Type B pancreatic cell (in vitro differentiated cells): ENCODE measurements around the gene METTL24. TPM values are rescaled to one million over a fixed set of nuclear protein-coding genes. Genes with fewer than 3 reads are reported as not detected.

Source experiments
- DNase-seq: peaks from one replicate; pipeline ENCODE4 v3.0.0; 2021; ENCODE audit warnings: mixed read lengths; ENCODE audit not compliant: unreplicated experiment; ENCODE audit errors: extremely low spot score
- H3K27ac Mint-ChIP-seq: 2 replicates; pipeline ENCODE4 v1.8.0; 2021; ENCODE audit warnings: mild to moderate bottlenecking, mixed read lengths
- H3K27me3 Mint-ChIP-seq: 2 replicates; pipeline ENCODE4 v1.8.0; 2021; ENCODE audit warnings: mixed read lengths
- H3K36me3 Mint-ChIP-seq: 2 replicates; pipeline ENCODE4 v1.8.0; 2021; ENCODE audit warnings: mixed read lengths
- H3K4me1 Mint-ChIP-seq: one replicate; pipeline ENCODE4 v1.8.0; 2021; ENCODE audit warnings: mixed read lengths; ENCODE audit not compliant: unreplicated experiment
- H3K4me3 Mint-ChIP-seq: 2 replicates; pipeline ENCODE4 v1.8.0; 2021; ENCODE audit warnings: mild to moderate bottlenecking, mixed read lengths
- H3K9me3 Mint-ChIP-seq: 2 replicates; pipeline ENCODE4 v1.8.0; 2021; ENCODE audit warnings: mixed read lengths
- total RNA-seq: library from RNA; stranded (reverse); gene quantifications from 2 replicates; pipeline ENCODE4 v1.2.1, GENCODE V29; 2021; ENCODE audit warnings: low replicate concordance
- TF ChIP-seq, protein P1 (sequence below): fragments of 200-600 bp; sonication (generic); conservative IDR thresholded peaks from 2 replicates; pipeline ENCODE4 v1.5.0; 2021; ENCODE audit warnings: antibody characterized with exemption, mild to moderate bottlenecking

The METTL24 gene
- total RNA-seq, 1 donor from 2014 or later = 10.0 TPM

- no peak for DNase-seq
- Mint-ChIP-seq H3K4me3 (no peak overlapping the region), H3K36me3 (no peaks in the 10 kb centered on the region), H3K27ac (no peak overlapping the region), H3K27me3 (no peaks in the 10 kb centered on the region), H3K4me1 (peaks cover 44% of the 10 kb centered on the region), H3K9me3 (no peaks in the 10 kb centered on the region)
- TF ChIP-seq, protein P1, sequence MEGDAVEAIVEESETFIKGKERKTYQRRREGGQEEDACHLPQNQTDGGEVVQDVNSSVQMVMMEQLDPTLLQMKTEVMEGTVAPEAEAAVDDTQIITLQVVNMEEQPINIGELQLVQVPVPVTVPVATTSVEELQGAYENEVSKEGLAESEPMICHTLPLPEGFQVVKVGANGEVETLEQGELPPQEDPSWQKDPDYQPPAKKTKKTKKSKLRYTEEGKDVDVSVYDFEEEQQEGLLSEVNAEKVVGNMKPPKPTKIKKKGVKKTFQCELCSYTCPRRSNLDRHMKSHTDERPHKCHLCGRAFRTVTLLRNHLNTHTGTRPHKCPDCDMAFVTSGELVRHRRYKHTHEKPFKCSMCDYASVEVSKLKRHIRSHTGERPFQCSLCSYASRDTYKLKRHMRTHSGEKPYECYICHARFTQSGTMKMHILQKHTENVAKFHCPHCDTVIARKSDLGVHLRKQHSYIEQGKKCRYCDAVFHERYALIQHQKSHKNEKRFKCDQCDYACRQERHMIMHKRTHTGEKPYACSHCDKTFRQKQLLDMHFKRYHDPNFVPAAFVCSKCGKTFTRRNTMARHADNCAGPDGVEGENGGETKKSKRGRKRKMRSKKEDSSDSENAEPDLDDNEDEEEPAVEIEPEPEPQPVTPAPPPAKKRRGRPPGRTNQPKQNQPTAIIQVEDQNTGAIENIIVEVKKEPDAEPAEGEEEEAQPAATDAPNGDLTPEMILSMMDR = no peak
Measured at GRCh38 chr6:110334423-110335180, 23.5 kb downstream of the METTL24 start.

- Mint-ChIP-seq H3K27ac (peak overlapping the region; percentile 80), H3K27me3 (no peaks in the 10 kb centered on the region), H3K4me3 (no peak overlapping the region), H3K36me3 (no peaks in the 10 kb centered on the region), H3K4me1 (peaks cover 60% of the 10 kb centered on the region), H3K9me3 (no peaks in the 10 kb centered on the region)
- DNase-seq = no peak
- TF ChIP-seq, protein P1 = no peak
Measured at GRCh38 chr6:110332281-110332680, 25.9 kb downstream of the METTL24 start.

DNA sequence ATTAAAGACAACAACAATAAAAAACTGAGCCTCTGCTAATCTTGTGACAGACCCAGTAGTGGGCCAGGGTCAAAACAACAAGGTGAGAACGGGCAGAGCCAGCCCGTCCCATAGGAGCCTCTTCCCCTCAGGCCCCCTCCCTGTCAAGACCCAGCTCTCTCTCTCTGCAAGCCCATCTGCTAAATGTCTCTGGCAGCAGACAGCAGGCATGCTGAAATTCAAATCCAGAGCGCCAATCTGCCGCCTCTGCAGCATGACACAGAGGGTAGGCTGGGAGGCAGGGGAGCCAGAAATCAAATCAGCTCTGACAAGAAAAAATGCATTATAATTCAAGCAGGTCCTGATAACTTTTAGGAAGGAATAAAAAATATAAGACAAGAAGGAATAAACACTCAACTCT, 26.3 kb downstream of the METTL24 start:
- no peaks in the 10 kb centered on the region for H3K36me3 Mint-ChIP-seq
- H3K9me3 Mint-ChIP-seq = no peaks in the 10 kb centered on the region
- peaks cover 65% of the 10 kb centered on the region for H3K4me1 Mint-ChIP-seq
- TF ChIP-seq, protein P1 = no peak
- peak overlapping the region; percentile 80 for H3K27ac Mint-ChIP-seq
- peak overlapping the region; percentile 71 for H3K4me3 Mint-ChIP-seq
- no peak for DNase-seq
- H3K27me3 Mint-ChIP-seq = no peaks in the 10 kb centered on the region

DNA sequence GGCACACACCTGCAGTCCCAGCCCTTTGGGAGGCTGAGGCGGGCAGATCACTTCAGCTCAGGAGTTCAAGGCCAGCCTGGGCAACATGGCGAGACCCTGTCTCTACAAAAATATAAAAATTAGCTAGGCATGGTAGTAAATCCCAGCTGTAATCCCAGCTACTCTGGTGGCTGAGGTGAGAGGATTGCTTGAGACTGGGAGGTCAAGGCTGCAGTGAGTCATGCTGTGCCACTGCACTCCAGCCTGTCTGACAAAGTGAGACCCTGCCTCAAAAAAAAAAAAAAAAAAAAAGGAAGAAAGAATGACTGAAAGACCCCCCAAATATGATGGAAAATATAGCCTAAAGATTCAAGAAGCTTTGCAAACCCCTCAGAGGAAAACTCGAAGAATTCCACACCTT, 26.8 kb downstream of the METTL24 start:
- TF ChIP-seq, protein P1 = no peak
- Mint-ChIP-seq H3K4me1 (peaks cover 65% of the 10 kb centered on the region), H3K27me3 (no peaks in the 10 kb centered on the region), H3K9me3 (no peaks in the 10 kb centered on the region), H3K36me3 (no peaks in the 10 kb centered on the region), H3K4me3 (peak overlapping the region; percentile 71), H3K27ac (peak overlapping the region; percentile 80)
- DNase-seq = no peak

DNA sequence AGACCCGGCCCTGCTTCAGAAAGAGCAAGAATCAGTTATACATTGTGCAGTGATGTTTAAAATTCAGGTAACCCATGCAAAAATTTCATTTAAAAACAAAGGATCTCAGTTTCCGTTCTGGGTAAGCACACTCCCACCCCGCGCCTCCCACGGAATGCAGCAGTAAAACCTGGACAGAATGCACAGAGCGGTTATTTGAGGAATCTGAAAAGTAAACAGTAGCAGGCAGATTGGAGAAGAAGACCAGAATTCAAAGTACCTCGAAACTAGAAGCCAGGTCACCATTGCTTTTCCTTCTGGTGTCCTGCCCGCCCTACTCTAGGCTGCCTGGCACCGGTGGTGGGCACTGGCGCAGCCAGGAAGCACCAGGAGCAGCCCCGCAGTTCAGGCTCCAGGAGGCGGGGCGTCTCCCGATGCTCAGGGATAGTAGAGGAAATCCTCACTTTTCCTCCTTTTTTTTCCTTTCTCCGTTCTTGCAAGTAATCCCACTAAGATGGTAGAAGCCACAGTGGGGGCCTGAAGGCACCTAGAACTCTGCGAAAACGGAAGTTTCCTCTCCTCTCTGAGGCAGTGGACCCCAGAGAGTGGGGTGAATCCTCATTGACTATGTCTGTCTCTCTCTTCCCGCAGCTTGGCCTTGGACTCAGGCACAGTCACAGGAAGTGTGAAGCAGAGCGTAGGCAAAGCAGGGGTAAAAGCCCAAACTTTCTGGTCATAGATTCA, 28.3 kb downstream of the METTL24 start:
- H3K36me3 Mint-ChIP-seq = no peaks in the 10 kb centered on the region
- H3K4me3 Mint-ChIP-seq = peak overlapping the region; percentile 70
- DNase-seq = no peak
- peak overlapping the region; percentile 66 for H3K27ac Mint-ChIP-seq
- TF ChIP-seq, protein P1 = no peak
- peaks cover 77% of the 10 kb centered on the region for H3K4me1 Mint-ChIP-seq
- no peaks in the 10 kb centered on the region for H3K27me3 Mint-ChIP-seq
- H3K9me3 Mint-ChIP-seq = no peaks in the 10 kb centered on the region
